Measurements from ENCODE around the gene AFAP1L2.

DNA sequence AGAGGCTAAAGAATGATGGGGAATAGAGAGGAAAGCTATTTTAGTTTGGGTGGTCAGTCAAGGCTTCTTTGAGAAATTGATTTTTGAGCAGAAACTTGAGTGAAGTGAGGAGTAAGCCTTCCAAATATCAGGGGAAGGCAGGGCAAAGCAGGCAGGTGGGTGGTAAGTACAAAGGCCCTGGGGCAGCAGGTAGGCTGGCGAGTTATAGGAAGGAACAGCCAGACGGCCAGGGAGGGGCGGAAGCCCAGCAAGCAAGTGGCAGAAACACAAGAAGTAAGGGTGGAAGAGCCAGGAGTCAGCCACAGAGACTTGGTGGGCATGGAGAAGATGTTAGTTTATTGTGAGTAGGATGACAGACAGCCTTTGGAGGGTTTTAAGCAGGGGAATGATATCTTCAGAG is 130.4 kb downstream of the AFAP1L2 start:
- TF ChIP-seq, protein P1, sequence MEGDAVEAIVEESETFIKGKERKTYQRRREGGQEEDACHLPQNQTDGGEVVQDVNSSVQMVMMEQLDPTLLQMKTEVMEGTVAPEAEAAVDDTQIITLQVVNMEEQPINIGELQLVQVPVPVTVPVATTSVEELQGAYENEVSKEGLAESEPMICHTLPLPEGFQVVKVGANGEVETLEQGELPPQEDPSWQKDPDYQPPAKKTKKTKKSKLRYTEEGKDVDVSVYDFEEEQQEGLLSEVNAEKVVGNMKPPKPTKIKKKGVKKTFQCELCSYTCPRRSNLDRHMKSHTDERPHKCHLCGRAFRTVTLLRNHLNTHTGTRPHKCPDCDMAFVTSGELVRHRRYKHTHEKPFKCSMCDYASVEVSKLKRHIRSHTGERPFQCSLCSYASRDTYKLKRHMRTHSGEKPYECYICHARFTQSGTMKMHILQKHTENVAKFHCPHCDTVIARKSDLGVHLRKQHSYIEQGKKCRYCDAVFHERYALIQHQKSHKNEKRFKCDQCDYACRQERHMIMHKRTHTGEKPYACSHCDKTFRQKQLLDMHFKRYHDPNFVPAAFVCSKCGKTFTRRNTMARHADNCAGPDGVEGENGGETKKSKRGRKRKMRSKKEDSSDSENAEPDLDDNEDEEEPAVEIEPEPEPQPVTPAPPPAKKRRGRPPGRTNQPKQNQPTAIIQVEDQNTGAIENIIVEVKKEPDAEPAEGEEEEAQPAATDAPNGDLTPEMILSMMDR (IDR thresholded peaks at IDR 0.05), result no peak
- TF ChIP-seq EZH2phosphoT487 (IDR thresholded peaks at IDR 0.05) (no peak), EZH2 (IDR thresholded peaks at IDR 0.05) (no peak)

Measured in neural progenitor cell (in vitro differentiated cells).